ENCODE data around the gene MAGEE1. TPM values are rescaled to one million over a fixed set of nuclear protein-coding genes. Genes with fewer than 3 reads are reported as not detected.

The MAGEE1 gene
- total RNA-seq, 1 donor from 2014 or later, result 4.4 TPM

DNA sequence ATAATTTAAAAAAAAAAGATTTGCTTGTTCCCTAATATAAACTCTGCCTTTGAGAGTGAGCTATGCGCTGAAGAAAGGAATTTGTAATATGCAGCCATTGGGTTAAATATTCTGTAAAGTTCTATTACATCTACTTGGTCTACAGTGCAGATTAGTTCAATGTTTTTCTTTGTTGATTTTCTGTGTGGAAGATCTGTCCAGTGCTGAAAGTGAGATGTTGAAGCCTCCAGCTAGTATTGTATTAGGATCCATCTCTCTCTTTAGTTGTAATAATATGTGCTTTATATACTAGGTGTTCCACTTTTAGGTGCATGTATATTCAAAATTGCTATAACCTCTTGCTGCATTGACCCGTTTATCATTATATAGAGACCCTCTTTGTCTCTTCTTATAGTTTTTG lies 49.8 kb downstream of the MAGEE1 start:
- Mint-ChIP-seq H3K4me1 (ENCODE audit: low read depth) (no peaks in the 10 kb centered on the region), H3K36me3 (ENCODE audit: low read depth) (no peaks in the 10 kb centered on the region), H3K9me3 (ENCODE audit: low read depth) (peaks cover 57% of the 10 kb centered on the region), H3K27ac (ENCODE audit: unreplicated experiment) (no peak overlapping the region), H3K27me3 (ENCODE audit: low read depth) (no peaks in the 10 kb centered on the region), H3K4me3 (ENCODE audit: unreplicated experiment) (no peak overlapping the region)
- no peak for DNase-seq (ENCODE audit: low spot score)
- TF ChIP-seq, protein P1, sequence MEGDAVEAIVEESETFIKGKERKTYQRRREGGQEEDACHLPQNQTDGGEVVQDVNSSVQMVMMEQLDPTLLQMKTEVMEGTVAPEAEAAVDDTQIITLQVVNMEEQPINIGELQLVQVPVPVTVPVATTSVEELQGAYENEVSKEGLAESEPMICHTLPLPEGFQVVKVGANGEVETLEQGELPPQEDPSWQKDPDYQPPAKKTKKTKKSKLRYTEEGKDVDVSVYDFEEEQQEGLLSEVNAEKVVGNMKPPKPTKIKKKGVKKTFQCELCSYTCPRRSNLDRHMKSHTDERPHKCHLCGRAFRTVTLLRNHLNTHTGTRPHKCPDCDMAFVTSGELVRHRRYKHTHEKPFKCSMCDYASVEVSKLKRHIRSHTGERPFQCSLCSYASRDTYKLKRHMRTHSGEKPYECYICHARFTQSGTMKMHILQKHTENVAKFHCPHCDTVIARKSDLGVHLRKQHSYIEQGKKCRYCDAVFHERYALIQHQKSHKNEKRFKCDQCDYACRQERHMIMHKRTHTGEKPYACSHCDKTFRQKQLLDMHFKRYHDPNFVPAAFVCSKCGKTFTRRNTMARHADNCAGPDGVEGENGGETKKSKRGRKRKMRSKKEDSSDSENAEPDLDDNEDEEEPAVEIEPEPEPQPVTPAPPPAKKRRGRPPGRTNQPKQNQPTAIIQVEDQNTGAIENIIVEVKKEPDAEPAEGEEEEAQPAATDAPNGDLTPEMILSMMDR (IDR thresholded peaks at IDR 0.05), result no peak

All from chondrocyte (in vitro differentiated cells).